Spleen (tissue), 7 donors: Measurements from ENCODE around the gene THRA.

Experiments
- POLR2A ChIP-seq, 3 donors: fragments of 450-650 bp; IDR thresholded peaks; one replicate each; pipeline ENCODE4 v1.5.1; 2017; ENCODE audit warnings: antibody characterized with exemption in 3 of 3, mild to moderate bottlenecking in 1 of 3
- POLR2AphosphoS5 ChIP-seq, 3 donors: sonication (generic); formaldehyde crosslinking; IDR thresholded peaks; one replicate each; pipeline ENCODE4 v1.5.1; 2017; ENCODE audit warnings: antibody characterized with exemption in 3 of 3
- TF ChIP-seq, protein P1 (sequence below), 11 experiments: fragments of 200-600 bp in 7 of 11; fragments of 450-650 bp in 4 of 11; sonication (generic) in 4 of 11; IDR thresholded peaks in 8 of 11; conservative IDR thresholded peaks in 3 of 11; 1 replicate in 7 of 11; 2 replicates in 4 of 11; pipeline versions ENCODE4 v1.4.0 to v1.8.0; 2016 to 2021; ENCODE audit warnings: antibody characterized with exemption in 11 of 11, inconsistent platforms in 4 of 11, mild to moderate bottlenecking in 1 of 11
- donor health status: DM: no; HTN: no; CAD: no; lungs with moderate emphysema.
- donor health status: DM: no; HTN: no; CAD: no.
- donor health status: DM: no; HTN: no; CAD: no.

DNA sequence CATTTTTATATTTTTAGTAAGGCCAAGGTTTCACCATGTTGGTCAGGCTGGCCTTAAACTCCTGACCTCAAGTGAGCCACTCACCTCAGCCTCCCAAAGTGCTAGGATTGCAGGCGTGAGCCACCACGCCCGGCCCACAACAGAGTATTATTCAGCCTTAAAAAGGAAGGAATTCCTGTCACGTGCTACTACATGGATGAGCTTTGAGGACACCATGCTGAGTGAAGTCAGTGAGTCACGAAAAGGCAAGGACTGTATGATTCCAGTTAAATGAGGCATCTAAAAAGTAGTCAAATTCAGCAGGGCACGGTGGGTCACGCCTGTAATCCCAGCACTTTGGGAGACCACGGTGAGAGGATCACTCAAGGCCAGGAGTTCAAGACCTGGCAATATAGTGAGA, 37.9 kb upstream of the THRA start:
- TF ChIP-seq, protein P1, sequence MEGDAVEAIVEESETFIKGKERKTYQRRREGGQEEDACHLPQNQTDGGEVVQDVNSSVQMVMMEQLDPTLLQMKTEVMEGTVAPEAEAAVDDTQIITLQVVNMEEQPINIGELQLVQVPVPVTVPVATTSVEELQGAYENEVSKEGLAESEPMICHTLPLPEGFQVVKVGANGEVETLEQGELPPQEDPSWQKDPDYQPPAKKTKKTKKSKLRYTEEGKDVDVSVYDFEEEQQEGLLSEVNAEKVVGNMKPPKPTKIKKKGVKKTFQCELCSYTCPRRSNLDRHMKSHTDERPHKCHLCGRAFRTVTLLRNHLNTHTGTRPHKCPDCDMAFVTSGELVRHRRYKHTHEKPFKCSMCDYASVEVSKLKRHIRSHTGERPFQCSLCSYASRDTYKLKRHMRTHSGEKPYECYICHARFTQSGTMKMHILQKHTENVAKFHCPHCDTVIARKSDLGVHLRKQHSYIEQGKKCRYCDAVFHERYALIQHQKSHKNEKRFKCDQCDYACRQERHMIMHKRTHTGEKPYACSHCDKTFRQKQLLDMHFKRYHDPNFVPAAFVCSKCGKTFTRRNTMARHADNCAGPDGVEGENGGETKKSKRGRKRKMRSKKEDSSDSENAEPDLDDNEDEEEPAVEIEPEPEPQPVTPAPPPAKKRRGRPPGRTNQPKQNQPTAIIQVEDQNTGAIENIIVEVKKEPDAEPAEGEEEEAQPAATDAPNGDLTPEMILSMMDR (IDR thresholded peaks at IDR 0.05 in 8 of 11, conservative IDR thresholded peaks at IDR 0.05 in 3 of 11) = no peak
- TF ChIP-seq POLR2A (IDR thresholded peaks at IDR 0.05) (no peak), POLR2AphosphoS5 (IDR thresholded peaks at IDR 0.05) (no peak)
